Fibroblast of upper back skin (primary cell): ENCODE measurements around the gene MUC6.

Experiments used
- DNase-seq: peaks from one replicate; pipeline ENCODE4 v3.0.0-alpha.2; 2013

The MUC6 gene

GRCh38 chr11:1034456-1035295 is 1.8 kb downstream of the MUC6 start:
- DNase-seq, result no peak

DNA sequence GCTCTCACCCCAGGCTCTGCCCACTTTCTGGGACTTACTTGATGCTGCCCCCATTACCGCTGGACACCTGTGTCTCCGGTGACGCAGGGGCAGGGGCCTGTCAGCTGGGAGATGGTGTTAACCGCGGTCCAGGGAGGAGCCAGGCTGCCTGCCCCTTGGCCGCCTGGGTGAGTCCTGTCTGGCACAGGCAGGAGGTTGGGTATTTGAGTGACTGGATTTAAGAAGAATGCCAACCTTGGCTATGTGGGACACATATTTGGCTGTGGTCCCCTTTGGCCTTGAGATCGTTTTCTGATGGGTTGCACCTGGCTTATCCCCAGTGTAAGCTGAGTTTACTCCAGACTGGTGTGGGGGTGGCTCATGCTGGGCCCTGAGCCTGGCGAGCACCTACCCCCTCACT is 2.5 kb downstream of the MUC6 start:
- no peak for DNase-seq

DNA sequence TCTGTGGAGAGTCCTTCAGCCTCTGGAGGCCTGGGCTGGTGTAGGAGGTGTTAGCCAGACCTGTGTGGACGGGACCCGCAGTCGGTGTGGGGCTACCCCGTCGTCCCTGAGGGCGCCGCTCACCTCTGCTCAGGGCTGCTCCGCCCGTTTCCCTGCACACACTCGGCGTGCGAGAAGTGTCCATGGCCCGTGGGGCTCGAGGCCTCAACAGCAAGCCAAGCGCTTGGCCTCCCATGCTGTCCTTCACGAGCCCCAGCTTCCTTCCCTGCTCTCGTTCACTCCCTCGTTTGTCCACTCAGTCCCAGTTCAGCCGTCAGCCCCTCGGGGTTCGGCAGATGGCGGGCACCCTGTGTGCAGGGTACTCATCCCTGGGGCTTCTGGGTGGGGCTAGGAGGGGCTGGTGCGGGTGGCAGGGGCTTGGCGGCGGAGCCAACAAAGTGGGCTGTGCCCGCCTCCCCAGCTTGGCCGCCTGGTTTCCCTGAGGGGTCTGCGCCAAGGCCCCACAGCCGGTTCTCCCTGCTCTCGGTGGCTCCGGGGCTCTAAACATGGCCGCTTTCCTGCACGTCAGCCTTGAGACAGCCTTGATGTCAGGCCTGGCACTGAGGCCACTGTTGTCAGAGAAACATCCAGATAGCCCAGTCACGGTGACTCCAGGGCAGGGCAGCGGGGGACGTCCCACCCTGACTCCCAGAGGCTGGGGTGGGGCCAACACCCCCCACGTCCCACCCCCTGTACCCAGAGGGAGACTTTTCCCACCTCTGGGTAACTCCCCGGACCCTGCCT is 3.3 kb downstream of the MUC6 start:
- DNase-seq, result no peak

GRCh38 chr11:1032310-1032891 is 4.1 kb downstream of the MUC6 start:
- no peak for DNase-seq

GRCh38 chr11:1031121-1031899 is 5.2 kb downstream of the MUC6 start:
- DNase-seq, result no peak

GRCh38 chr11:1030556-1030955 is 6.0 kb downstream of the MUC6 start:
- DNase-seq, result no peak

GRCh38 chr11:1030086-1030485 is 6.4 kb downstream of the MUC6 start:
- DNase-seq, result no peak

DNA sequence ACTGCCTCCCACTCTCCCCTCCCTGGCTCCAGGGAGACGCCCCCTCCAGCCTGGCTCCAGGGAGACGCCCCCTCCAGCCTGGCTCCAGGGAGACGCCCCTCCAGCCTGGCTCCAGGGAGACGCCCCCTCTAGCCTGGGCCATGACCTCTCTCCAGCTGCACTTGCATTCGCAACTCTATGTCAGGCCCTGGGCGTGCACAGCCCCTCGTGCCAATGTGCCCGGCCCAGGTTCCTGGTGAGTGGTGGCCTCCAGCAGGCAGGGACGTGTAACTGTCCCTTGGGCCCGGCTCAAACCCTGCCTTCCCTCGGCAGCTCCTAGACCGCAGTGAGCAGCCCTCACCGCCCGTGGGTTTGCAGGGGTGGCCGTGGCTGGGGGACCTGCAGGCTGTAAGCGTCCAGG is 6.9 kb downstream of the MUC6 start:
- DNase-seq, result no peak

DNA sequence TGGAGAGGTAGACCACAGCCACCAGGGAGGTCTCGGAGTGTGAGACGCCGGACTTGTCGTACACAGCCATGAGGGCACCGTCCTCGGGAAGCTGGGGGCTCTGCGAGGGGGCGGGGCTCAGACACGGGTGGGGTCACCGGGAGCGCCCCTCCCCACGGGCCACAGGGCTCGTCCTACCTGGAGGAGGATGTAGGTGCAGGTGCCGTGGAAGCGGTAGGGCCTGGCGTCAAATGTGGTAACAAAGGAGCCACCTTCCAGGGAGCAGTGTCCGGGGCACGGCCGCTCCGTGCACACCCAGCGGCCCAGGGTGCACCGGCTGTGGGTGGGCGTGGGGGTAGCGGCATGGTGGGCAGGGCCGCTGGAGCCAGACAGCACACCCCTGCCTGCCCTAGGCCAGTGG is 7.5 kb downstream of the MUC6 start:
- no peak for DNase-seq

- no peak for DNase-seq
These were observed 7.9 kb downstream of the MUC6 start for GRCh38 chr11:1028616-1029015.

GRCh38 chr11:1028291-1028540 is 8.3 kb downstream of the MUC6 start:
- DNase-seq, result no peak

DNA sequence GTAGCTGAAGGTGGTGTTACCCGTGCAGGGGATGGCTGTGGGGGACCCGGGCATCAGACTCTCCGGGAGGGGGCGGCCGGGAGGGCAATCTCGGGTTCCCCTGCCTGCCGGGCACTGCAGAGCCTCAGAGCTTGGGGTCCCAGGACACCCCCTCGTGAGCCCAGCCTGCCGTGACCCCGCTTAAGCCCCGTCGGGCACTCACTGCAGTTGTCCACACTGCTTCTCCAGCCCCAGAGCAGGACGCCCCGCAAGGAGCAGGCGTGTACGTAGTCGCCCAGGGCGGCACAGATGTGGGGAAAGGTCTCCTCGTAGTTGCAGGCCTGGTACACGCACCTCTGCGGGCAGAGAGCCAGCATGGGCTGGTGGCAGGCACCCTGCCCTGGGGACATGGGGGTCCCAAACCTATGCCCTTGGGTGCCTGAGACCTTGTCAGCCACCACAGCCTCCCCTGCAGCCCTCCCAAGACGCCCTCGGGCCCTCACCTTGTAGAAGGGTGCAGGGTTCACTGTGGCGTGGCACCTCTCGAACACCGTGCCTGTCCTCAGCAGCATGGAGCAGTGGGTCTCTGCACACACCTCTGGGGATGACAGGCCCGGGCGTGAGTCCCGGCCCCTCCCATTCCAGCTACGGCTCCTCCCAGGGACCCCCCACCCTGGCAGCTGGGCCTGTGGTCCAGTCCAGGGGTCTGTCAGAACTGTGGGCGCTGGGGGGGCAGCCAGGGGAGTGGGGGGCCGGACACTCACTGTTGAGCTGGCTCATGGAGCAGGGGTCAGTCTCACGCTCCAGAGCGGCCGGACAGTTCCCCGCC is 8.8 kb downstream of the MUC6 start:
- DNase-seq, result no peak

DNA sequence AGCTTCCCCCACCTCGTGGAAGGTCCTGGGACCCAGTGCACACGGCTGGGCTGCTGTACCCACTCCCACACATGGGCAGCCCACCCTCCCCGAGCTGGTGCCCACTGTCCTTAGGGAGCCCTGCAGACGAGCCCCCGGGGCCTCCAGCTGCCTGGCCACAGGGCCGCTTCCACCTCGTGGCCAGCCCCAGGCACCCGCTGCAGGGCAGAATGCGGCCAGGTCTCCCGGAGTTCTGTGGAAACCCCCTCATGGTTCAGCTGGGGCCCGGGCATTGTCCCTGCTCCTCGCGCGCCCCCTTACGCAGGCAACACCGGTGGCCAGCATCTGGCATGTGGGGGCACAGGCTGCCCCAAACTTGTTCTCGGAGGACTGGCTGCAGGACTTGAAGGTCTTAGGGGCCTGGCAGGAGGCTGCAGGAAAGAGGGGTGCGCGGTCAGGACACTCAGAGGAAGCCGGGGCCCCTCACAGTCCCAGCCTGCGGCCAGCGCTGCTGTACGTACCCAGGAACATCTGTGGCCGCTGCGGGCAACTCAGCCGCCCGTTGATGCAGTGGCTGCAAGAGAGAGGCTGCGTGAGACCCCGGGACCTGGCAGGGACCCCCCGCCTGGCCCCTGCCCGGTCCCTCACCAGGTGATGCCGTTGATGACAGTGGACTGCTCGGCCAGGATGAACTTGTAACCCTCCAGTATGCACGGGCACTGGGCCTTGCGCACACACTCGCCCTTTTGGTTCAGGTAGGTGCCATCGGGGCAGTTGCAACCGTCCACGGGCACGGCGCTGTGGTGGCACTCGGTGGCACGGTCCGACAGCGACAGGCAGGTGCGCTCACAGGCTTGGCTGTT is 9.7 kb downstream of the MUC6 start:
- no peak for DNase-seq

- no peak for DNase-seq
These were observed 10.4 kb downstream of the MUC6 start for GRCh38 chr11:1026163-1026450.

DNA sequence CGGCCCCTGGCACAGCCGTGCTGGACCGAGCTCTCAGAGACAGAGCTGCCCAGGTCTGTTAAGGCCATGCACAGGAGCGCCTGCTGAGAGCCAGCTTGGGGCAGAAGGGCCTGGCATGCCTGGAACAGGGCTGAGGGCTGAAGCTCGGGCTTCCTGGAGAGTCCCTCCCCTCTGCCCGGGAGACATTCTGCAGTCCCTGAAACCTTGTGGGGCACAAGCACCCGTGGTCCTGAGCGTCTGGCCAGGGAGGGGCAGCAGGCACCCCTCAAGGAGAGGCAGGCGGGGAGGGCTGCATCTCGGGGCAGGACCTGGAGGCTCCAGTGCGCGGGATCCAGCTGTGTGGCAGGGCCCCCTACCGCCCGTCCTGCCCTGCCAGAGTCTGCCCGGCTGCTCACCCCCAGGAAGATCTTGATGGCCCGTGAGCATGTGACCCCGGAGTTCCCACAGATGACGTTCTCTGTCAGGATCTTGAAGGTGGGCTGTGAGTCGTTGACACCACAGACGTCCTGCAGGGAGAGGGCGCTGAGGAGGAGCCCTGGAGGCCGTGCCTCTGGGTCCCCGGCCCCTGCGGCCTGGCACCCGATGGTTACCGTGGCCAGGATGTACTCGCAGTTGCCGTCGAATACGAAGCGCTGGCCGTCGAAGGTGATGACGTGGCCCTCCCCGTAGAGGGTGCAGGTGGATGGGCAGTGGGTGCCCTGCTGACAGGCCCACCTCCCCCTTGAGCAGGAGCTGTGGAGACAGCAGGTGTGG is 10.9 kb downstream of the MUC6 start:
- no peak for DNase-seq

GRCh38 chr11:1024597-1025409 is 11.7 kb downstream of the MUC6 start:
- DNase-seq, result no peak

DNA sequence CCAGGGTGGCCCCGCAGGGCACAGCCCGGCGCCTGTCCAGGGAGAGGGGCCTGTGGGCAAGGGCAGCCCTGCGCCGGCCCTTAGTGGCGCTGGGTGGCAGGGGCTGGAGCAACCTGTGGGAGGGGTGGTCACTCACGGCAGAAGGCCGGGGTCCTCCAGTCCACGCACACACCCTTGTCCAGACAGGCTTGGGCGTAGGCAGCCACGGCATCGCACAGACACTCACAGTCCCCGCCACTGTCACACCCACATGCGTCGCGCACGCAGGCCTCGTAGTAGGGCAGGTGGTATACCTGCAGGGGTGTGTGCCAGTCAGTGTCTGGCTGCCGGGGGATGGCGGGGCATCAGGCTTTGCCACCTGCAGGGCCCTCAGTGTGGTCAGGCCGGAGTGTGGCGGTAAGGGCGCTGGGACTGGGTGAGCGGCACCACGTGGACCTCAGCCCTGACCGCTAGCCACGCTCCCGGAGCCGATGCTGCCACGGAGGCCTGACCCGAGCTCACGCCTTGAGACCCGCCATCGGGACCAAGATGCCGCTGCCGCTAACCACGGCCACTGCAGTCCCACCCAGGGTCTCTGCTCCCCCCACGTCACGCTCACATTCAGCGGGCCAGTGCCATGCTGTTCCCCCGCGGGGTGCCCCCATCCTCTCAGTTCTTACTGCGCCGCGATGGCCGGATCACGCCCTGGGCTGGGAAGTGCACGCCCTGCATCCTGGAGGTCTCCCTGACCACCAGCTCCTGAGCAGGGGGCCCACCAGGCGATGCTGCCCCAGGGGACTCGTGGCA is 12.5 kb downstream of the MUC6 start:
- no peak for DNase-seq

DNA sequence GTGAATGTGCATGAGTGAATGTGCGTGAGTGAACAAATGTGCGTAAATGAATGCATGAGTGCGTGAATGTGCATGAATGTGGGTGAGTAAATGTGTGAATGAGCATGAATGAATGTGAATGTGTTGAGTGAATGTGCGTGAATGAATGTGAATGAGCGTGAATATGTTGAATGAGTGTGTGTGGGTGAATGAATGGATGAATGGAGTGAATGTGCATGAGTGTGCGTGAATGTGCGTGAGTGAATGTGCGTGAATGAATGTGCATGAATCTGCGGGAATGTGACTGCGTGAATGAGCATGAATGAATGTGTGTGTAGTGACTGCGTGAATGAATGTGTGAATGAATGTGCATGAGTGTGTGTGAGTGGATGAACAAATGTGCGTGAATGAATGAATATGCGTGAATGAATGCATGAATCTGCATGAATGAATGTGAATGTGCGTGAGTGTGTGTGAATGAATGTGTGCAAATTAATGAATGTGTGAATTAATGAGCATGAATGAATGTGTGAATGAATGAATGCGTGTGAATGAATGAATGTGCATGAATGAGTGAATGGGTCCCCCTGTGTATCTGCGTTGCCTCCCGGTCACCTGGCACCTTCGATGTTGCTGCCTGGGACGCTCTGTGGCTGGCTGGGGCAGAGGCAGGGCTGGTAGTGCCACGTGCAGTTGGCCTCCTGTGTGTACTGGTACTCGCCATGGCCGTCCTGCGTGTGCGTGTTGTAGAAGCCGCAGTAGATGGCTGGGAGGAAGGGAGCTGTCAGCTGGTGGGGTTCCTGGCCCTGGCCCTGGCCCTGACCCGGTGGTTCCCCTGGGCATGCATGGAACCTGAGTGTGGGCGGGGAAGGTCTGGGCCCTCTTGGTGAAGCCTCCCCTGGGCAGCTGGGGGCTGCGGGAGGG is 13.4 kb downstream of the MUC6 start:
- DNase-seq, result no peak
